Common myeloid progenitor, CD34-positive (primary cell): ENCODE measurements around the gene DUSP21.
A peak's percentile ranks its signal among the peaks of the same experiment; 100 is the strongest.

Source experiments
- CTCF ChIA-PET: fragments of 350-600 bp; sonication (Branson Sonifier 250); formaldehyde crosslinking; loops from one replicate; lab custom pipeline; 2021; ENCODE audit warnings: antibody characterized with exemption; lab: Charles Lee
- POLR2A ChIA-PET: fragments of 350-600 bp; sonication (Branson Sonifier 250); formaldehyde crosslinking; loops from one replicate; lab custom pipeline; 2021; ENCODE audit warnings: antibody characterized with exemption; lab: Charles Lee
- DNase-seq, 3 donors: peaks; one replicate each; pipeline versions ENCODE4 v3.0.0 to v3.0.0-alpha.2; 2013
- H3K27ac ChIP-seq, 2 experiments: 1 replicate in 1 of 2; 2 replicates in 1 of 2; pipeline ENCODE4 v1.7.0; 2013; ENCODE audit warnings: inconsistent platforms in 2 of 2, low read length in 2 of 2, mild to moderate bottlenecking in 2 of 2, low read depth in 1 of 2, moderate library complexity in 1 of 2; ENCODE audit not compliant: severe bottlenecking in 2 of 2, insufficient read depth in 1 of 2, poor library complexity in 1 of 2
- H3K27me3 ChIP-seq, 5 experiments: replicated peaks in 2 of 5; 1 replicate in 3 of 5; 2 replicates in 2 of 5; pipeline versions ENCODE4 v1.6.1 to v1.7.0; 2013; ENCODE audit warnings: low read length in 4 of 5, mild to moderate bottlenecking in 2 of 5, moderate library complexity in 2 of 5, inconsistent platforms in 1 of 5; ENCODE audit not compliant: insufficient read depth in 5 of 5, control insufficient read depth in 4 of 5
- H3K36me3 ChIP-seq, 4 experiments: 1 replicate in 2 of 4; 2 replicates in 2 of 4; pipeline versions ENCODE4 v1.6.1 to v1.7.0; 2013; ENCODE audit warnings: low read length in 3 of 4, control low read depth in 1 of 4, mild to moderate bottlenecking in 1 of 4; ENCODE audit not compliant: control insufficient read depth in 4 of 4, insufficient read depth in 4 of 4
- H3K4me1 ChIP-seq, 4 experiments: 1 replicate in 3 of 4; 2 replicates in 1 of 4; pipeline versions ENCODE4 v1.6.1 to v1.7.1; 2013; ENCODE audit warnings: low read length in 3 of 4, mild to moderate bottlenecking in 3 of 4, control low read depth in 1 of 4, inconsistent platforms in 1 of 4, moderate library complexity in 1 of 4; ENCODE audit not compliant: control insufficient read depth in 4 of 4, insufficient read depth in 4 of 4; ENCODE audit errors: control extremely low read depth in 1 of 4
- H3K4me3 ChIP-seq, 7 experiments: 1 replicate in 4 of 7; 2 replicates in 3 of 7; pipeline versions ENCODE4 v1.5.1 to v1.7.0; 2013; ENCODE audit warnings: mild to moderate bottlenecking in 7 of 7, low read length in 6 of 7, moderate library complexity in 6 of 7, inconsistent platforms in 2 of 7, low read depth in 2 of 7, control low read depth in 1 of 7; ENCODE audit not compliant: insufficient read depth in 4 of 7, control insufficient read depth in 1 of 7; ENCODE audit errors: extremely low read depth in 1 of 7
- H3K9me3 ChIP-seq, 5 experiments: 1 replicate in 4 of 5; 2 replicates in 1 of 5; pipeline versions ENCODE4 v1.6.1 to v1.7.1; 2013; ENCODE audit warnings: low read length in 4 of 5, mild to moderate bottlenecking in 2 of 5, inconsistent platforms in 1 of 5, low read depth in 1 of 5, moderate library complexity in 1 of 5; ENCODE audit not compliant: control insufficient read depth in 4 of 5, insufficient read depth in 2 of 5; ENCODE audit errors: control extremely low read depth in 1 of 5
- WGBS: methylation state at CpG from one replicate; pipeline ENCODE4 v1.1.5; 2013; ENCODE audit not compliant: insufficient coverage; 5-methylcytosine and 5-hydroxymethylcytosine counted together

The DUSP21 gene

GRCh38 chrX:44876086-44876485 is 32.3 kb downstream of the DUSP21 start:
- ChIA-PET CTCF (interaction anchor here (1.1 kb wide), 1 partner anchor 10 kb away, joined by 4 read pairs; no protein-coding TSS in a partner anchor), POLR2A (interaction anchor here (0.6 kb wide), 1 partner anchor 151 kb away, joined by 4 read pairs; no protein-coding TSS in a partner anchor)
- H3K4me3 ChIP-seq: peak overlapping the region in 6 of 7 experiments; percentile 87 to 98 (median 94)
- no peaks in the 10 kb centered on the region for H3K9me3 ChIP-seq
- H3K27me3 ChIP-seq: no peaks in the 10 kb centered on the region
- peaks cover 9 to 21% (median 17%) of the 10 kb centered on the region in 4 experiments for H3K4me1 ChIP-seq
- peak overlapping the region; percentile 16 to 97 for H3K27ac ChIP-seq
- 57% methylated on average over 1 of the region's 4 CpGs for WGBS
- H3K36me3 ChIP-seq: peaks cover 0 to 3% (median 0%) of the 10 kb centered on the region in 4 experiments
- DNase-seq: no peak

GRCh38 chrX:44876767-44877166 is 32.9 kb downstream of the DUSP21 start:
- DNase-seq: no peak
- H3K9me3 ChIP-seq: no peaks in the 10 kb centered on the region
- H3K27me3 ChIP-seq: no peaks in the 10 kb centered on the region
- ChIA-PET POLR2A (interaction anchor here (0.6 kb wide), 1 partner anchor 150 kb away, joined by 4 read pairs; no protein-coding TSS in a partner anchor), CTCF (interaction anchor here (1.1 kb wide), 1 partner anchor 9 kb away, joined by 4 read pairs; no protein-coding TSS in a partner anchor)
- no peak overlapping the region for H3K4me3 ChIP-seq
- H3K27ac ChIP-seq: no peak overlapping the region
- WGBS: 95% methylated on average over 4 of the region's 19 CpGs
- peaks cover 0 to 3% (median 0%) of the 10 kb centered on the region in 4 experiments for H3K36me3 ChIP-seq
- H3K4me1 ChIP-seq: peaks cover 9 to 17% (median 12%) of the 10 kb centered on the region in 4 experiments

DNA sequence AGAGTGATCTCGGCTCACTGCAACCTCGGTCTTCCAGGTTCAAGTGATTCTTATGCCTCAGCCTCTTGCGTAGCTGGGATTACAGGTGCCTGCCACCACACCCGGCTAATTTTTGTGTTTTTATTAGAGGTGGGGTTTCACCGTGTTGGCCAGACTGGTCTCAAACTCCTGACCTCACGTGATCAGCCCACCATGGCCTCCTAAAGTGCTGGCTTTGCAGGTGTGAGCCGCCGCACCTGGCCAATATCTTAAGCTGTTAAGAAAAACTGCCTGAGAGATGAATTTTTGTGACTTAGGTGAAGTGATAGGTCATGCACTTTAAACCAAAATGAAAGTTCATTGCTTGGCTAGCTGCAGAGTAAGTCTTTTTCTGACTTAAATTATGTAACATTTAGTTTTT is 35.0 kb downstream of the DUSP21 start:
- Histone ChIP-seq H3K4me3 (no peak overlapping the region), H3K9me3 (no peaks in the 10 kb centered on the region), H3K27ac (no peak overlapping the region), H3K36me3 (peaks cover 0 to 3% (median 0%) of the 10 kb centered on the region in 4 experiments), H3K4me1 (peaks cover 9 to 17% (median 12%) of the 10 kb centered on the region in 4 experiments), H3K27me3 (no peaks in the 10 kb centered on the region)
- POLR2A ChIA-PET: no interaction called here
- CTCF ChIA-PET: no interaction called here
- 100% methylated on average over 5 of the region's 8 CpGs for WGBS
- no peak for DNase-seq

- Histone ChIP-seq H3K9me3 (no peaks in the 10 kb centered on the region), H3K36me3 (peaks cover 0 to 3% (median 0%) of the 10 kb centered on the region in 4 experiments), H3K4me3 (no peak overlapping the region), H3K27me3 (no peaks in the 10 kb centered on the region), H3K27ac (no peak overlapping the region), H3K4me1 (peaks cover 0 to 5% (median 3%) of the 10 kb centered on the region in 4 experiments)
- no CpG with 5 or more reads among the region's 10 CpGs for WGBS
- ChIA-PET POLR2A (no interaction called here), CTCF (interaction anchor here (0.6 kb wide), 1 partner anchor 23 kb away, joined by 3 read pairs; no protein-coding TSS in a partner anchor)
- DNase-seq: no peak
Measured at GRCh38 chrX:44881549-44881948, 37.7 kb downstream of the DUSP21 start.

DNA sequence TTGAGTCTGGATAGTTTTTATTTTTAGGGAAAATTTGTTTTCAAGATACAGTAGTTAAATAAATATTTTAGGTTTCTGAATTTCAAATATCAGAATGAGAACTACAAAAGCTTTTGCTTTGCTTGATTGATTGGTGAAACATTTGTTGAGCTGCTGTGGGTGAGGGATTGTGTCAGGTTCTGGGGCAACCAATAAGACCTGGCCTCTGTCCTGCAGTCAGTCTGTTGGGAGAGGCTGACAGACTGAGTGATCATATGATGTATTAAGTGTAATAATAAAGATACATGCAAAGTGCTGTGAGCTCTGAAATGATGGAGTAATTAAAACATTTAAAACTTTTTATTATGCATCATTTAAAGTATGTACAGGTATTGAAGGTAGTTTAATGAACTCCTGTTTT is 38.8 kb downstream of the DUSP21 start:
- Histone ChIP-seq H3K36me3 (peaks cover 0 to 3% (median 0%) of the 10 kb centered on the region in 4 experiments), H3K9me3 (no peaks in the 10 kb centered on the region), H3K27me3 (no peaks in the 10 kb centered on the region), H3K27ac (no peak overlapping the region), H3K4me3 (no peak overlapping the region), H3K4me1 (peaks cover 0 to 5% (median 1%) of the 10 kb centered on the region in 4 experiments)
- CTCF ChIA-PET: no interaction called here
- POLR2A ChIA-PET: interaction anchor here (1.3 kb wide), 1 partner anchor 9 kb away, joined by 3 read pairs; no protein-coding TSS in a partner anchor
- DNase-seq: no peak

DNA sequence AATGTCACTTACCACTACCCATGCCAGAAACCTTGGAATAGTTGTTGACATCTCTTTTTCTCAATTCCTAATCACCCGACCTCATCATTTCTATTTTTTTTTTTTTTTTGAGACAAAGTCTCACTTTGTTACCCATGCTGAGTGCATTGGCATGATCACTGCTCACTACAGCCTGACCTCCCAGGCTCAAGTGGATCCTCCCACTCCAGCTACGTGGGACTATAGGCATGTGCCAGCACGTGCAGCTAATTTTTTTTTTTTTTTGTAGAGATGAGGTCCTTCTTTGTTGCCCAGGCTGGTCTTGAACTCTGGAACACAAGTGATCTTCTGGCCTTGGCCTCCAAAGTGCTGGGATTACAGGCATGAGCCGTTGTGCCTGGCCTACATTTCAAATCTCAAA is 41.1 kb downstream of the DUSP21 start:
- H3K36me3 ChIP-seq: no peaks in the 10 kb centered on the region
- ChIA-PET CTCF (no interaction called here), POLR2A (no interaction called here)
- H3K9me3 ChIP-seq: no peaks in the 10 kb centered on the region
- WGBS: 90% methylated on average over 3 of the region's 4 CpGs
- no peaks in the 10 kb centered on the region for H3K27me3 ChIP-seq
- H3K27ac ChIP-seq: no peak overlapping the region
- DNase-seq: no peak
- peaks cover 0 to 9% (median 3%) of the 10 kb centered on the region in 4 experiments for H3K4me1 ChIP-seq
- H3K4me3 ChIP-seq: no peak overlapping the region

- Histone ChIP-seq H3K27me3 (no peaks in the 10 kb centered on the region), H3K4me3 (no peak overlapping the region), H3K9me3 (peaks cover 0 to 3% (median 0%) of the 10 kb centered on the region in 5 experiments), H3K27ac (no peak overlapping the region), H3K4me1 (peaks cover 0 to 9% (median 1%) of the 10 kb centered on the region in 4 experiments), H3K36me3 (no peaks in the 10 kb centered on the region)
- WGBS: no CpG with 5 or more reads among the region's 1 CpG
- ChIA-PET POLR2A (no interaction called here), CTCF (no interaction called here)
- peak in 2 of 3 donors; percentile 46 to 64 for DNase-seq
Measured at GRCh38 chrX:44889824-44890223, 46.0 kb downstream of the DUSP21 start.
